HG03354 (cell line): Measurements from ENCODE around the gene ST6GALNAC4.

ENCODE experiments used
- ATAC-seq: cut with Tn5 transposase; IDR thresholded peaks from one replicate; pipeline ENCODE4 v1.9.1; 2021; ENCODE audit warnings: mild to moderate bottlenecking; ENCODE audit not compliant: unreplicated experiment, poor library complexity, severe bottlenecking

The ST6GALNAC4 gene

GRCh38 chr9:127947841-127948710 lies 31.2 kb upstream of the ST6GALNAC4 start:
- no peak for ATAC-seq

GRCh38 chr9:127946728-127947127 lies 29.9 kb upstream of the ST6GALNAC4 start:
- ATAC-seq, result no peak

- no peak for ATAC-seq
Measured at GRCh38 chr9:127945942-127946341, 29.1 kb upstream of the ST6GALNAC4 start.

GRCh38 chr9:127945338-127945737 lies 28.5 kb upstream of the ST6GALNAC4 start:
- no peak for ATAC-seq

GRCh38 chr9:127944586-127945218 lies 27.9 kb upstream of the ST6GALNAC4 start:
- no peak for ATAC-seq

- peak; percentile 66 for ATAC-seq
Measured at GRCh38 chr9:127943731-127944144, 26.9 kb upstream of the ST6GALNAC4 start.

- ATAC-seq, result no peak
Measured at GRCh38 chr9:127943011-127943662, 26.3 kb upstream of the ST6GALNAC4 start.

- ATAC-seq, result no peak
Measured at GRCh38 chr9:127942216-127943010, 25.6 kb upstream of the ST6GALNAC4 start.

- no peak for ATAC-seq
Measured at GRCh38 chr9:127941961-127942215, 25.0 kb upstream of the ST6GALNAC4 start.

GRCh38 chr9:127941062-127941960 lies 24.5 kb upstream of the ST6GALNAC4 start:
- no peak for ATAC-seq

- no peak for ATAC-seq
Measured at GRCh38 chr9:127940593-127940992, 23.8 kb upstream of the ST6GALNAC4 start.

GRCh38 chr9:127938298-127938690 lies 21.5 kb upstream of the ST6GALNAC4 start:
- ATAC-seq, result no peak

- peak; percentile 95 for ATAC-seq
Measured at GRCh38 chr9:127937388-127938297, 20.8 kb upstream of the ST6GALNAC4 start, which contains the start of gene DPM2. Gene DPM2 (minus strand): TSS chr9:127937854. CDS start chr9:127937820, 34 bp downstream.

- no peak for ATAC-seq
Measured at GRCh38 chr9:127937056-127937387, 20.2 kb upstream of the ST6GALNAC4 start.

GRCh38 chr9:127936347-127936852 lies 19.6 kb upstream of the ST6GALNAC4 start:
- ATAC-seq, result no peak

GRCh38 chr9:127935765-127936221 lies 19.0 kb upstream of the ST6GALNAC4 start:
- ATAC-seq, result no peak

- no peak for ATAC-seq
Measured at GRCh38 chr9:127934986-127935385, 18.1 kb upstream of the ST6GALNAC4 start.

- ATAC-seq, result no peak
Measured at GRCh38 chr9:127934248-127934647, 17.4 kb upstream of the ST6GALNAC4 start.
